Astrocyte (in vitro differentiated cells and primary cell): ENCODE measurements around the gene MLST8. TPM values are rescaled to one million over a fixed set of nuclear protein-coding genes. Genes with fewer than 3 reads are reported as not detected.

Experiments
- DNase-seq: peaks from one replicate; pipeline ENCODE4 v3.0.0-alpha.2; 2010; ENCODE audit warnings: low read depth
- FAIRE-seq: peaks from 2 replicates; lab custom pipeline; 2011; peaks lifted over from hg19 to GRCh38; lab: Jason Lieb, UNC
- H2AFZ ChIP-seq: 2 replicates; pipeline ENCODE4 v1.6.0; 2012; ENCODE audit warnings: low read depth, low read length, inconsistent platforms
- H3K27ac ChIP-seq: 2 replicates; pipeline ENCODE4 v1.5.1; 2011; ENCODE audit warnings: low read depth, low read length, inconsistent platforms
- H3K27me3 ChIP-seq: 2 replicates; pipeline ENCODE4 v1.6.0; 2011; ENCODE audit warnings: low read length, inconsistent platforms; ENCODE audit not compliant: insufficient read depth
- H3K36me3 ChIP-seq: 2 replicates; pipeline ENCODE4 v1.5.1; 2011; ENCODE audit warnings: low read length, inconsistent platforms; ENCODE audit not compliant: insufficient read depth
- H3K4me1 ChIP-seq: 2 replicates; pipeline ENCODE4 v1.5.1; 2011; ENCODE audit warnings: low read length, inconsistent platforms; ENCODE audit not compliant: insufficient read depth
- H3K4me2 ChIP-seq: 2 replicates; pipeline ENCODE4 v1.6.0; 2012; ENCODE audit warnings: low read length, inconsistent platforms
- H3K4me3 ChIP-seq: 2 replicates; pipeline ENCODE4 v1.5.1; 2011; ENCODE audit warnings: low read depth, mild to moderate bottlenecking, low read length, inconsistent platforms; ENCODE audit not compliant: insufficient read depth
- H3K79me2 ChIP-seq: 2 replicates; pipeline ENCODE4 v1.6.0; 2012; ENCODE audit warnings: mild to moderate bottlenecking, low read length, inconsistent platforms; ENCODE audit not compliant: insufficient read depth
- H3K9ac ChIP-seq: 2 replicates; pipeline ENCODE4 v1.6.0; 2012; ENCODE audit warnings: mild to moderate bottlenecking, low read length, inconsistent platforms
- H3K9me3 ChIP-seq: 2 replicates; pipeline ENCODE4 v1.5.1; 2012; ENCODE audit warnings: low read depth, mild to moderate bottlenecking, low read length, inconsistent platforms; ENCODE audit not compliant: insufficient read depth
- H4K20me1 ChIP-seq: 2 replicates; pipeline ENCODE4 v1.6.0; 2012; ENCODE audit warnings: low read length, inconsistent platforms; ENCODE audit not compliant: insufficient read depth
- H3K27ac Mint-ChIP-seq: one replicate; pipeline ENCODE4 v1.8.0; 2021; ENCODE audit warnings: mild to moderate bottlenecking, mixed read lengths; ENCODE audit not compliant: unreplicated experiment
- H3K27me3 Mint-ChIP-seq: one replicate; pipeline ENCODE4 v1.8.0; 2021; ENCODE audit warnings: low read depth, mixed read lengths; ENCODE audit not compliant: unreplicated experiment
- H3K36me3 Mint-ChIP-seq: one replicate; pipeline ENCODE4 v1.8.0; 2021; ENCODE audit warnings: low read depth, mixed read lengths; ENCODE audit not compliant: unreplicated experiment
- H3K4me1 Mint-ChIP-seq: one replicate; pipeline ENCODE4 v1.8.0; 2021; ENCODE audit warnings: low read depth, mixed read lengths; ENCODE audit not compliant: unreplicated experiment
- H3K4me3 Mint-ChIP-seq: one replicate; pipeline ENCODE4 v1.8.0; 2021; ENCODE audit warnings: mild to moderate bottlenecking, moderate library complexity, mixed read lengths; ENCODE audit not compliant: unreplicated experiment
- H3K9me3 Mint-ChIP-seq: one replicate; pipeline ENCODE4 v1.8.0; 2021; ENCODE audit warnings: mild to moderate bottlenecking, mixed read lengths; ENCODE audit not compliant: unreplicated experiment
- CTCF ChIP-seq: IDR thresholded peaks from 2 replicates; pipeline ENCODE4 v1.5.1; 2011; ENCODE audit warnings: low read depth, mild to moderate bottlenecking, inconsistent platforms, low read length, moderate library complexity; ENCODE audit not compliant: insufficient read depth
- EZH2 ChIP-seq: IDR thresholded peaks from 2 replicates; pipeline ENCODE4 v1.6.1; 2012; ENCODE audit warnings: mild to moderate bottlenecking, low read length, inconsistent platforms; ENCODE audit not compliant: insufficient read depth
- total RNA-seq: library from RNA; stranded (reverse); gene quantifications from 2 replicates; pipeline ENCODE4 v1.2.1, GENCODE V29; 2021

The MLST8 gene
- total RNA-seq, 1 donor from 2014 or later = 34.7 TPM

- Histone ChIP-seq H3K27me3 (no peaks in the 10 kb centered on the region), H3K9me3 (no peaks in the 10 kb centered on the region), H2AFZ (no peak overlapping the region), H3K27ac (no peak overlapping the region), H3K4me3 (no peak overlapping the region), H3K79me2 (peaks cover 35% of the 10 kb centered on the region), H4K20me1 (peaks cover 30% of the 10 kb centered on the region), H3K4me2 (peak overlapping the region; percentile 85), H3K4me1 (peaks cover 19% of the 10 kb centered on the region), H3K36me3 (no peaks in the 10 kb centered on the region), H3K9ac (no peak overlapping the region)
- Mint-ChIP-seq H3K36me3 (peaks cover 4% of the 10 kb centered on the region), H3K9me3 (no peaks in the 10 kb centered on the region), H3K27me3 (no peaks in the 10 kb centered on the region), H3K27ac (no peak overlapping the region), H3K4me1 (peaks cover 12% of the 10 kb centered on the region), H3K4me3 (peak overlapping the region; percentile 9)
- FAIRE-seq = no peak
- TF ChIP-seq CTCF (no peak), EZH2 (no peak)
- DNase-seq = no peak
These were observed 6.7 kb downstream of the MLST8 start for GRCh38 chr16:2211923-2212347.

DNA sequence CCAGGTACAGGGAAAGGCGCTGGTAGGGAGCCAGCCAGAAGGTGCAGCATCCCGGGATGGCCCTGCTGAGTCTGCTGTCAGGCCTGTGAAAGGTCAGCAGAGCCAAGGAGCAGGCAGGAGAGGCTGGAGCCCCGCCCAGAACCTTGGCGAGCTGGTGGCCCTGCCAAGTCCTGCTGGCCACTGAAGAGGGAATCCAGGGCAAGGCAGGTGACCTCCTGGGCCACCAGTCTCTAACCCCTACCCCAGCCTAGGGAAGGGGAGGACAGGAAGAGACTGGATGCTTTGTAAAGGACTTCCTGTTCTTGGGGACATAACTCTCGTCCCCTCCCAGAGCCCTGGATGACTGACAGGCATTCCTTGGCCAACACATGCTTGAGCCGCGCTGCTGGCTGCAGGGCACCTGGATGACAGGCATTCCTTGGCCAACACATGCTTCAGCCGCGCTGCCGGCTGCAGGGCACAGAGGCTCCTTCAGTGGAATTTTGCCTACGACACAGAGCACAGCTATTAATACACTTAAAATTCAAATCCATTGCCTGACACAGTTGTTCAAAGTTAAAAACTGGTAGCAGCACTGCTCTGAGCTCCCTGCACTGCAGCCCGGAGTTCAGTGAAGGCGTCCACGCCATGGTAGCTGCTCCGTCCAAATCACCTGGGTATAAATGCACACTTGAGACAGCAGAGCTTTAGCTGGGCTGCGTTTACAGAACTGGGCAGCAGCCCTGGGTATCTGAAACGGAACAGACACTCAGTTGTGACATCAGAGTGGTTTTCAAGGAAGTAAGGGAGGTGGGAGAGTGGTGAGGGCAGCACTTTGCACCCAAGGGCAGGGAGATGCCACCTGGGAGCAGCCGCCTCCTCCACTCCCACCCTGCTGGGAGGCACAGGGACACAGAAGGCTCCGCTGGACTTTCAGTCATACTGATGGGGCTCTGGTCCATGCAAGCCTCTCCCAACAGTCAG lies 7.4 kb downstream of the MLST8 start:
- Mint-ChIP-seq H3K4me1 (peaks cover 12% of the 10 kb centered on the region), H3K9me3 (no peaks in the 10 kb centered on the region), H3K27ac (peak overlapping the region; percentile 82), H3K4me3 (peak overlapping the region; percentile 87), H3K36me3 (peaks cover under 1% of the 10 kb centered on the region), H3K27me3 (no peaks in the 10 kb centered on the region)
- no peaks in the 10 kb centered on the region for H3K27me3 ChIP-seq
- H3K9me3 ChIP-seq = no peaks in the 10 kb centered on the region
- no peak overlapping the region for H2AFZ ChIP-seq
- H3K79me2 ChIP-seq = peaks cover 29% of the 10 kb centered on the region
- peak overlapping the region; percentile 85 for H3K4me2 ChIP-seq
- no peak overlapping the region for H3K27ac ChIP-seq
- FAIRE-seq = no peak
- peaks cover 19% of the 10 kb centered on the region for H3K4me1 ChIP-seq
- peak overlapping the region; percentile 72 for H3K4me3 ChIP-seq
- TF ChIP-seq CTCF (no peak), EZH2 (no peak)
- no peak for DNase-seq
- peaks cover 30% of the 10 kb centered on the region for H4K20me1 ChIP-seq
- H3K9ac ChIP-seq = peak overlapping the region; percentile 84
- no peaks in the 10 kb centered on the region for H3K36me3 ChIP-seq
